ENCODE data around the gene PICALM. TPM values are rescaled to one million over a fixed set of nuclear protein-coding genes. Genes with fewer than 3 reads are reported as not detected.

Gene PICALM
- total and polyA plus RNA-seq, 10 of the 15 experiments (the other 5 are each of a cell fraction or from before 2014, with no cell fraction given) = 4.3 to 150 (median 41.8) TPM

DNA sequence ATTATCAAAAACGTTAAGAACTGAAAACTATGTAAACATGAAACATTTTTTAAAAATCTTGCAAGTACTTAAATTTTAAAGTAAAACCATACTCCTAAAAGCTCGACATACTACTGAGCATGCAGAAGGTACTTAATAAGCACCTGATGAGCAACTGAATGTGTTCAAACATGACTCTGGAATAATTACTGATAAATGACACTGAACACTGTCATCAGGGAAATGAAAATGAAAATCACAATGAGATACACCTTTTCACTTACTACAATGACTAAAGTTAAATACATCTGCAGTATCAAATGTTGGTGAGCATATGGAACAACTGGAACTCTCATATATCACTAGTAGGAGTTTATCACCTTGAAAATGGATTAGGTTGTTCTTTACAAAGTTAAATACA is 65.2 kb downstream of the PICALM start:
- no peak for DNase-seq (ENCODE audit: low read depth, low spot score)
- no peak overlapping the region for H3K9ac ChIP-seq (ENCODE audit: control insufficient read depth, insufficient read depth, low read length)
- no peaks in the 10 kb centered on the region for H3K9me3 ChIP-seq (replicated peaks; ENCODE audit: control insufficient read depth, insufficient read depth, low read length)
- no TSS peak for BruUV-seq (replicated peaks)
- WGBS (ENCODE audit: insufficient coverage, insufficient replicate concordance, low lambda C conversion rate, missing lambda C conversion rate) = 67% methylated on average over 2 of the region's 2 CpGs
- ChIA-PET CTCF (interaction anchor here (0.9 to 1.0 kb wide), 4 partner anchors 11 to 190 kb away, joined by 3 to 4 read pairs (median 3); no protein-coding TSS in a partner anchor), SMC1A (ENCODE audit: uncharacterized antibody, unreplicated experiment) (interaction anchor here (0.9 to 2.4 kb wide), 6 partner anchors 12 to 286 kb away, joined by 3 to 10 read pairs (median 4); no protein-coding TSS in a partner anchor), POLR2A (no interaction called here), RAD21 (ENCODE audit: unreplicated experiment) (no interaction called here)
- in situ Hi-C loops (cut with MboI) = no loop called here
- intact Hi-C loops (cut with micrococcal nuclease; ENCODE audit: unreplicated experiment) = no loop called here
- no peaks in the 10 kb centered on the region for H3K79me2 ChIP-seq (ENCODE audit: control insufficient read depth, insufficient read depth, low read length)
- FAIRE-seq = no peak
- no peaks in the 10 kb centered on the region for H3K4me1 ChIP-seq (ENCODE audit: control insufficient read depth, insufficient read depth, low read length)
- H4K20me1 ChIP-seq (ENCODE audit: control insufficient read depth, insufficient read depth) = no peaks in the 10 kb centered on the region
- no peak for TF ChIP-seq RELA (IDR thresholded peaks at IDR 0.05; ENCODE audit: borderline replicate concordance, partially characterized antibody)
- TF ChIP-seq, protein P1, sequence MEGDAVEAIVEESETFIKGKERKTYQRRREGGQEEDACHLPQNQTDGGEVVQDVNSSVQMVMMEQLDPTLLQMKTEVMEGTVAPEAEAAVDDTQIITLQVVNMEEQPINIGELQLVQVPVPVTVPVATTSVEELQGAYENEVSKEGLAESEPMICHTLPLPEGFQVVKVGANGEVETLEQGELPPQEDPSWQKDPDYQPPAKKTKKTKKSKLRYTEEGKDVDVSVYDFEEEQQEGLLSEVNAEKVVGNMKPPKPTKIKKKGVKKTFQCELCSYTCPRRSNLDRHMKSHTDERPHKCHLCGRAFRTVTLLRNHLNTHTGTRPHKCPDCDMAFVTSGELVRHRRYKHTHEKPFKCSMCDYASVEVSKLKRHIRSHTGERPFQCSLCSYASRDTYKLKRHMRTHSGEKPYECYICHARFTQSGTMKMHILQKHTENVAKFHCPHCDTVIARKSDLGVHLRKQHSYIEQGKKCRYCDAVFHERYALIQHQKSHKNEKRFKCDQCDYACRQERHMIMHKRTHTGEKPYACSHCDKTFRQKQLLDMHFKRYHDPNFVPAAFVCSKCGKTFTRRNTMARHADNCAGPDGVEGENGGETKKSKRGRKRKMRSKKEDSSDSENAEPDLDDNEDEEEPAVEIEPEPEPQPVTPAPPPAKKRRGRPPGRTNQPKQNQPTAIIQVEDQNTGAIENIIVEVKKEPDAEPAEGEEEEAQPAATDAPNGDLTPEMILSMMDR (IDR thresholded peaks at IDR 0.05 in 2 of 3, conservative IDR thresholded peaks at IDR 0.05 in 1 of 3; ENCODE audit: control insufficient read depth in 2 of 3, extremely low read depth in 1 of 3, insufficient read depth in 1 of 3, low read depth in 3 of 3, low read length in 3 of 3) = no peak
- TF ChIP-seq, protein P2, sequence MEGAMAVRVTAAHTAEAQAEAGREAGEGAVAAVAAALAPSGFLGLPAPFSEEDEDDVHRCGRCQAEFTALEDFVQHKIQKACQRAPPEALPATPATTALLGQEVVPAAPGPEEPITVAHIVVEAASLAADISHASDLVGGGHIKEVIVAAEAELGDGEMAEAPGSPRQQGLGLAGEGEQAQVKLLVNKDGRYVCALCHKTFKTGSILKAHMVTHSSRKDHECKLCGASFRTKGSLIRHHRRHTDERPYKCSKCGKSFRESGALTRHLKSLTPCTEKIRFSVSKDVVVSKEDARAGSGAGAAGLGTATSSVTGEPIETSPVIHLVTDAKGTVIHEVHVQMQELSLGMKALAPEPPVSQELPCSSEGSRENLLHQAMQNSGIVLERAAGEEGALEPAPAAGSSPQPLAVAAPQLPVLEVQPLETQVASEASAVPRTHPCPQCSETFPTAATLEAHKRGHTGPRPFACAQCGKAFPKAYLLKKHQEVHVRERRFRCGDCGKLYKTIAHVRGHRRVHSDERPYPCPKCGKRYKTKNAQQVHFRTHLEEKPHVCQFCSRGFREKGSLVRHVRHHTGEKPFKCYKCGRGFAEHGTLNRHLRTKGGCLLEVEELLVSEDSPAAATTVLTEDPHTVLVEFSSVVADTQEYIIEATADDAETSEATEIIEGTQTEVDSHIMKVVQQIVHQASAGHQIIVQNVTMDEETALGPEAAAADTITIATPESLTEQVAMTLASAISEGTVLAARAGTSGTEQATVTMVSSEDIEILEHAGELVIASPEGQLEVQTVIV (IDR thresholded peaks at IDR 0.05; ENCODE audit: borderline replicate concordance, partially characterized antibody) = no peak
- TF ChIP-seq EGR1 (IDR thresholded peaks at IDR 0.05; ENCODE audit: borderline replicate concordance in 1 of 2, low read depth in 2 of 2, low read length in 2 of 2) = no peak
- TF ChIP-seq, protein P3, sequence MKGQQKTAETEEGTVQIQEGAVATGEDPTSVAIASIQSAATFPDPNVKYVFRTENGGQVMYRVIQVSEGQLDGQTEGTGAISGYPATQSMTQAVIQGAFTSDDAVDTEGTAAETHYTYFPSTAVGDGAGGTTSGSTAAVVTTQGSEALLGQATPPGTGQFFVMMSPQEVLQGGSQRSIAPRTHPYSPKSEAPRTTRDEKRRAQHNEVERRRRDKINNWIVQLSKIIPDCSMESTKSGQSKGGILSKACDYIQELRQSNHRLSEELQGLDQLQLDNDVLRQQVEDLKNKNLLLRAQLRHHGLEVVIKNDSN (IDR thresholded peaks at IDR 0.05; ENCODE audit: borderline replicate concordance, extremely low read length, insufficient read depth, low read depth, low read length) = no peak
- TF ChIP-seq, protein P4, sequence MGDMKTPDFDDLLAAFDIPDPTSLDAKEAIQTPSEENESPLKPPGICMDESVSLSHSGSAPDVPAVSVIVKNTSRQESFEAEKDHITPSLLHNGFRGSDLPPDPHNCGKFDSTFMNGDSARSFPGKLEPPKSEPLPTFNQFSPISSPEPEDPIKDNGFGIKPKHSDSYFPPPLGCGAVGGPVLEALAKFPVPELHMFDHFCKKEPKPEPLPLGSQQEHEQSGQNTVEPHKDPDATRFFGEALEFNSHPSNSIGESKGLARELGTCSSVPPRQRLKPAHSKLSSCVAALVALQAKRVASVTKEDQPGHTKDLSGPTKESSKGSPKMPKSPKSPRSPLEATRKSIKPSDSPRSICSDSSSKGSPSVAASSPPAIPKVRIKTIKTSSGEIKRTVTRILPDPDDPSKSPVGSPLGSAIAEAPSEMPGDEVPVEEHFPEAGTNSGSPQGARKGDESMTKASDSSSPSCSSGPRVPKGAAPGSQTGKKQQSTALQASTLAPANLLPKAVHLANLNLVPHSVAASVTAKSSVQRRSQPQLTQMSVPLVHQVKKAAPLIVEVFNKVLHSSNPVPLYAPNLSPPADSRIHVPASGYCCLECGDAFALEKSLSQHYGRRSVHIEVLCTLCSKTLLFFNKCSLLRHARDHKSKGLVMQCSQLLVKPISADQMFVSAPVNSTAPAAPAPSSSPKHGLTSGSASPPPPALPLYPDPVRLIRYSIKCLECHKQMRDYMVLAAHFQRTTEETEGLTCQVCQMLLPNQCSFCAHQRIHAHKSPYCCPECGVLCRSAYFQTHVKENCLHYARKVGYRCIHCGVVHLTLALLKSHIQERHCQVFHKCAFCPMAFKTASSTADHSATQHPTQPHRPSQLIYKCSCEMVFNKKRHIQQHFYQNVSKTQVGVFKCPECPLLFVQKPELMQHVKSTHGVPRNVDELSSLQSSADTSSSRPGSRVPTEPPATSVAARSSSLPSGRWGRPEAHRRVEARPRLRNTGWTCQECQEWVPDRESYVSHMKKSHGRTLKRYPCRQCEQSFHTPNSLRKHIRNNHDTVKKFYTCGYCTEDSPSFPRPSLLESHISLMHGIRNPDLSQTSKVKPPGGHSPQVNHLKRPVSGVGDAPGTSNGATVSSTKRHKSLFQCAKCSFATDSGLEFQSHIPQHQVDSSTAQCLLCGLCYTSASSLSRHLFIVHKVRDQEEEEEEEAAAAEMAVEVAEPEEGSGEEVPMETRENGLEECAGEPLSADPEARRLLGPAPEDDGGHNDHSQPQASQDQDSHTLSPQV (IDR thresholded peaks at IDR 0.05) = no peak
- TF ChIP-seq SREBF2 (IDR thresholded peaks at IDR 0.05; ENCODE audit: low read length) = no peak
- TF ChIP-seq TCF3 (IDR thresholded peaks at IDR 0.05; ENCODE audit: borderline replicate concordance, insufficient read depth, low read depth, low read length) = no peak
- TF ChIP-seq GATAD2B (conservative IDR thresholded peaks at IDR 0.05; ENCODE audit: low read depth) = no peak
- no peak for TF ChIP-seq IRF4 (IDR thresholded peaks at IDR 0.05; ENCODE audit: low read depth, low read length)
- no peak for TF ChIP-seq SUZ12 (IDR thresholded peaks at IDR 0.05; ENCODE audit: unreplicated experiment)
- TF ChIP-seq EZH2 (IDR thresholded peaks at IDR 0.05; ENCODE audit: borderline replicate concordance, control insufficient read depth, low read depth, low read length) = no peak
- TF ChIP-seq ZNF384 (IDR thresholded peaks at IDR 0.05; ENCODE audit: borderline replicate concordance, low read depth, low read length) = no peak
- H2AFZ ChIP-seq (ENCODE audit: control insufficient read depth, low read depth, low read length) = no peak overlapping the region
- no peak overlapping the region for H3K27ac ChIP-seq (ENCODE audit: control insufficient read depth, insufficient read depth)
- no peaks in the 10 kb centered on the region for H3K27me3 ChIP-seq (replicated peaks in 1 of 2; ENCODE audit: control insufficient read depth in 2 of 2, insufficient read depth in 2 of 2, low read length in 1 of 2)
- ATAC-seq = no peak
- H3K36me3 ChIP-seq (ENCODE audit: control insufficient read depth in 2 of 2, insufficient read depth in 2 of 2, low read length in 1 of 2) = peaks cover 6 to 32% of the 10 kb centered on the region in 2 experiments
- H3K4me3 ChIP-seq = no peak overlapping the region
- H3K4me2 ChIP-seq (ENCODE audit: control insufficient read depth, insufficient read depth) = no peak overlapping the region

All from GM12878 (cell line).